Superior temporal gyrus (tissue), 1 donor: ENCODE results near the gene NUP50.

Experiments used
- DNase-seq: peaks from one replicate; pipeline ENCODE4 v3.0.0-alpha.2; 2016; ENCODE audit errors: extremely low spot score

Gene NUP50, protein sequence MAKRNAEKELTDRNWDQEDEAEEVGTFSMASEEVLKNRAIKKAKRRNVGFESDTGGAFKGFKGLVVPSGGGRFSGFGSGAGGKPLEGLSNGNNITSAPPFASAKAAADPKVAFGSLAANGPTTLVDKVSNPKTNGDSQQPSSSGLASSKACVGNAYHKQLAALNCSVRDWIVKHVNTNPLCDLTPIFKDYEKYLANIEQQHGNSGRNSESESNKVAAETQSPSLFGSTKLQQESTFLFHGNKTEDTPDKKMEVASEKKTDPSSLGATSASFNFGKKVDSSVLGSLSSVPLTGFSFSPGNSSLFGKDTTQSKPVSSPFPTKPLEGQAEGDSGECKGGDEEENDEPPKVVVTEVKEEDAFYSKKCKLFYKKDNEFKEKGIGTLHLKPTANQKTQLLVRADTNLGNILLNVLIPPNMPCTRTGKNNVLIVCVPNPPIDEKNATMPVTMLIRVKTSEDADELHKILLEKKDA

DNA sequence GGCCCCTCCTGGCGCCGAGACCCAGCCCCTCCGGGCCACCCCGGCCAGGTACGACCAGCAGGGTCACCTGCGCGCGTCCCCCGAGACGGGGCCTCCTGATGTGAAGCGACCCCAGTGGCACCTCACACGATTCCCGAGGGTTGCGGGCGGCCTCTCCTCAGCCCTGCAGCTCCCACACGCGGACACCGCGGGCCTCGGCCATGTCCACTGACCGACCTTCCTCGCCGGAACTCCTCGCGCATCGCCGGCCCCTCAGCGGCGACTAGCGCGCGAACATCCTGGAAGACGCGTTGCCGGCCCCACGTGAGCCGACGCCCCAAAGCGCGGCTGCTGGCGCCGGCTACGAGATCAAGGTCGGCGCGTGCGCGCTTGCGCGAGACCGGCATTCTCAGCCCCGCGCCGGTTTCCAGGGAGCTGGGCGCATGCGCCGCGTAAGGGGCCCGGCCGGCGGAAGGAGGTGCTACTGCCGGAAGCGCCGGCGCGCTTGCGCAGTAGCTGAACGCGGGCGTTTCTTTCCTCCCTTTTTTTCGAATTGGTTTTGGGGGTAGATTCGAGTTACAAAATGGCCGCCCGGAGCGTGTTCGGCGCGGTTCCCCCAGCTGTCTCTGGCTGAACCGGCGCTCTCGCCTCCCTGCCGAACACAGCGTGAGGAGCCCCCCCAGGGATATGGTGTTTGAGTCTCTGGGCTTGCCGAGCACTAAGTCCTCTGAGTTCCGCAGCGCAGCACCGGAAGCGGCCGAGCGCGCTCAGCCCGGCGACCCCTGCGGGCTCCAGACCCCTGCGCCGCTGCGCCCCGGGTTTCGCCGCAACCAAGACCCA lies at the start of gene NUP50:
NUP50 (plus strand) TSS at position 475 of the 819 bp plus-strand sequence. CDS start 4,253 bp downstream, outside the sequence.
- peak; percentile 96 for DNase-seq

DNA sequence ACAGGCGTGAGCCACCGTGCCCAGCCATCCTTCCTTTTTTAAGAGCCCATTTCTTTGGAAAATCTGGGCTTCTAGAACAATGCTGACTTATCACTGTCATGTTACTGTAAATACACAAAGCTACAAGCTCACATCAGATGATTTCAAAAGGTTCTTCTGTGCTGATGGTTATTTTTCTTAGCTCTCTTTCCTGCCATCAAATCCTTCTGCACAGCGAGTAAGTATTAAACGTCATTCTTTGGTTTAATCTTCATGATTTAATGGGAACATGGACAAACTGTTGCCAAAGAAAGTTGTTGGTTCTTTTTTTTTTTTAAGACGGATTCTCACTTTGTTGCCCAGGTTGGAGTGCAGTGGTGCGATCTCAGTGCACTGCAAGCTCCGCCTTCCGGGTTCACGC lies 43.3 kb upstream of the NUP50 start:
- DNase-seq, result no peak

DNA sequence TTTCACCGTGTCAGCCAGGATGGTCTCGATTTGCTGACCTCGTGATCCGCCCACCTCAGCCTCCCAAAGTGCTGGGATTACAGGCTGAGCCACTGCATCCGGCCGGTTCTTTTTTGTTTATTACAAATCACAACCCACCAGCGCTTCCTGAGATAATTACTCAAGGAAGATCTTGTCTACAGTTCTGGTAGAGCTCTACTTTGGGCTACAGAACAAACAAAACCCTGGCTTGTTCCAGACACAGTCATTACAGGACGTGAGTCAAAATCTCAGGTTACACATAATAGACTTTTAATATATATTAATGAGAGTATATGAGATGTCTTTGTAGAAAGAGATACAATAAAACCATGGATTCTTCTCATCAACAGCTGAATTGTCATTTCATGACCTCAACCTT lies 42.8 kb upstream of the NUP50 start:
- DNase-seq, result no peak

DNA sequence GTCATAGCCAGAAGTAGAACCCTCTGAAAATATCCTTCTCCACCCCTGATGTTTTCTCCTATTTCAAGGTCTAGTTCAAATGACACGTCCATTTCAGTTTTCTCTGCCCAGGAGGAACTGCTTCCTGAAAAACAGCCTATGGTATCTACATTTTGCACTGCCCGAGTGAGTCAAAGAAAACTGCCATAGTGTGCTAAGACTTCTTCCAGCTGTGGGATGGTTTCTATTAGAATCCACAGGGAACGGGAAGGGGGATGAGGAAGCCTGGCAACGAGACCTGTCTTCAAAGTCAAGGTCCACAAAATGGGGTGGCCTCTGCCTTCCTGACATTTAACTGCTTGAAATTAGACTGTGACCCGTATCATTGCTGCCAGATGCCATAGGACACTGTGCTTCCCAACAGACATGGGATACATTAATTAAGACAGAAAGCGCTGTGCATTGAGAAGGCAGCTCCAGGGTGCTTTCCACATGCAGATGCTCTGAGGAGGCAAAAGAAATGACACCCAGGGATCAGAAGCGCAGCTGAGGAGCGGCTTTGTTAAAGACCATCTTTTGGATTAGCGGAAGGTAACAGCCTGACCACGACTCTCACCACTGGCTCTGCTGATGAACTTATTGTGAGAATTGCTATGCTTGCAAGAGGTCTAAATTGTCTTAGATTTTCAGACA lies 39.4 kb upstream of the NUP50 start:
- no peak for DNase-seq

DNA sequence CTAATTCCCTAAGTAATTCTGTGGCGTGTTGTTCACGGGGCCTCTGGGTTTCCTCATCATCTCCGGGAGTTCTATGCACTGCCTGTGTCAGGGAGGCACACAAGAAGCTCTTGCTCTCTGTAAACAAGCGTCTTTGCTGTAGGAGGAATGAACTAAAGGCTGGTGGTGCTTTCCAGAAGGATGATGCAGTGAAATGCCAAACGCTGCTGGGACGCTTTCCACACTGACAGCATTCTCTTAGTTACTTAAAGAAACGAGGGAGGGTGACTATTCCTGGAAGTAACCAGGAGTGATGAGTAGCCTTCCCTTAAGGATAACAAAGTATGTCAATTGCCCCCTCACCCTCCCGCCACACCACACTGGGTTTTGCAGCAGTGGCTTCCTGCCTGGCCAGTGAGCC lies 38.5 kb upstream of the NUP50 start:
- DNase-seq, result peak; percentile 31

DNA sequence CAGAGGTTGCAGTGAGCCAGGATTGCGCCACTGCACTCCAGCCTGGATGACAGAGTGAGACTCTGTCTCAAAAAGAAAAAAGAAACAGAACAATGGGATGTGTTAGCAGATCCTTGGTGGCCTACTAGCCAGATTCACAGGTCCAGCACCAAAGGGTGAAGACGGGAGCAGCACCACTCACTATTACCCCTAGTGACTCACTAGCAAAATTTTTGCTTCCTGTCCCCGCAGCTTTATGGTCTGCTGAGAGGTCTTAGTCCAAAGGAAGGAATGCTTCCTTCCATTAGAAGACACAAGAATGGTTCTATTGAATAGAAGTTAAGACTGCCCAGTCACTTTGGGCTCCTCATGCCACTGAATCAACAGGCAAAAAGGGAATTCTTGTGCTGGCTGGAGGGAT lies 35.9 kb upstream of the NUP50 start:
- DNase-seq, result no peak

DNA sequence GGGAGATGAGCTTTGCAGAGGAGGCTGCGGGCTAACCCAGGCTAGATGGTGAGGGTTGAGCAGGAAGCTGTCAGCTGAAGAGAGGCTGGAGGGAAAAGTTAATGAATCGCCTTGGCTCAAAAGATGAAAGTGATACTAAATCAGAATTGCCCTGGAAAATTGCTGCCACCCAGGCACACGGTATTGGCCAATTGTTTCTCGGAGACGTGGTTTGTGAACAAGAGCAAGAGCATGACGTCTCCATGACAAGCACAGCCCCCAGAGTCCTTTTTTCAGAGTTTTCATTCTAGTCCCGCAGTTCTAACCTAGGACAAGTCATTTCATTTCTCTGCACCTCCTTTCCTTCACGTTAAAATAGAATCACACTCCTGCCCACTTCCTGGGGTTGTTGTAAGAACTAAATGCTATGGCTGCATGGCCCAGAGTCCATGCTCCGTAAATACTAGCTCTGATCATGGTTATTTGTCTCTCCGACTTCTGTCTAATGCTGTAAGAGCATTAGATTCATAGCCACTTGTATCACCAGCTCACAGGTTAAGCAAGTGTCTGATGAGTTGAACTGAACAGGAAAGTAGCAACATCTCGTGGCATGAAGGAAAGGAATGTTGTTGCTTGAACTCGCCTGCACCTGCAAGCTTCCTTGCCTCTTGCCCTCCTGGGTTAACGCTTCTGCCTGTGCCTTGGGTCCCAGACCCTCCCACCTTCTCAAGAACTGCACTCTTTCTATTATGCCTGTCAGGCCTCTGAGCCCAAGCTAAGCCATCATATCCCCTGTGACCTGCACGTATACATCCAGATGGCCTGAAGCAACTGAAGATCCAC lies 33.8 kb upstream of the NUP50 start:
- peak; percentile 13 for DNase-seq

DNA sequence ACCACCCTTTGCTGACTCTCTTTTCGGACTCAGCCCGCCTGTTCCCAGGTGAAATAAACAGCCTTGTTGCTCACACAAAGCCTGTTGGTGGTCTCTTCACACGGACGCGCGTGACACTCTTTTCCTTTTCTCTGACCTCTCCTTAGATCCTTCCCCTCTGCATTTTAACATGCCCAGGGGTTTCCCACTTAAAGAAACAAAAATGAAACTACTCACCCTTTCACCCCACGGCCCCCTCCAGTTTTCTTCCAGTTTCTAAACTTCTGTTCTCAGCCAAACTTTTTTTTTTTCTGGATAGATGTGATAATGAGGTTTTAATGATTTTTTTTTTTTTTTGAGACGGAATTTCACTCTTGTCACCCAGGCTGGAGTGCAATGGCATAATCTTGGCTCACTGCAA lies 32.8 kb upstream of the NUP50 start:
- no peak for DNase-seq

DNA sequence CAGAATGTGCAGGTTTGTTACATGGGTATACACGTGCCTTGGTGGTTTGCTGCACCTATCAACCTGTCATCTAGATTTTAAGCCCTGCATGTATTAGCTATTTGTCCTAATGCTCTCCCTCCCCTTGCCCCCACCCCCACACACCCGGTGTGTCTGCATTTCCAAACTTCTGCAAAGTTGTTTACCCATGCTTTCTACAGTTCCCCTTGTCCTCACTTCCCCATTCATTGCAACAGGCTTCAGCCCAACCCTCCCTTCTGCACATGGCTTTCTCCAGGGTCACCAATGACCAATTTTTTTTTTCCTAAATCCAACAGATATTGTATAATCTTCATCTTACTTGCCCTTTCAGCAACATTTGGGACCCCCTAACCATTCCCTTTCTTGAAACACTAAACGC lies 32.0 kb upstream of the NUP50 start:
- no peak for DNase-seq

DNA sequence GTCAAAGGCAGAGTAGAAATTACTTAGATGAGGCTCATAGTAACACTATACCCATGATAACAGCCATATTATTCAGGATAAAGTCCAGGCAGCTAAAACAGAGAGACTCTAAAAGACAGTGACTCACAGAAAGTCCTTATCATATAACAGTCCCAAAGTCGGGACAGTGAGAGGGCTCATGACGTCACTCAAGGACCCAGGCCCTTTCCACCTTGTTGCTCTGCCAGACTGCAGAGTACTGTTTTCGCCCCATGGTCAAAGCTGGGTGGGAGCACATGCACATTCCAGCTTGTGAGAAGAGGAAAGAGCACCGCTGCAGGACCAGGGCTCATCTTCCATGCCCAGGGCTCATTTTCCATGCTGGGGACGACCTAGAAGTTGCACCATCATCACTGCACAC lies 29.4 kb upstream of the NUP50 start:
- no peak for DNase-seq

DNA sequence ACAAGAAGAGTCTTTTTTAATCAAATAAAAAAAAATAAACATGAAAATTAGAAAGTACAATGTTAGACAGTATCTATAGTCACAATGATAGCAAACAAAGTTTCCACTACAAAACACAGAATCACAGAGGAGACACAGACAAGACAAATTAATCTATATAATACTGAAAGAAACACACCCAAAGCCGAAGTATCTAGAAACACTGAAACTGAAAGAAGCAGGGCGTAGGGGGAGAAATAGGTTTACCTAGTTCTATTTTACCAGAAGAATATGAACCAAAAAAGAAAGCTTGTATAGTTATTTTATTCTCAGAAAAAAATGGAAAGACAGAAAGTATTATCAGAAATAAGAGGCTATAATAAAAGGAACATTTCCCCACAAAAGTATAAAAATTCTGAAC lies 27.1 kb upstream of the NUP50 start:
- DNase-seq, result no peak

DNA sequence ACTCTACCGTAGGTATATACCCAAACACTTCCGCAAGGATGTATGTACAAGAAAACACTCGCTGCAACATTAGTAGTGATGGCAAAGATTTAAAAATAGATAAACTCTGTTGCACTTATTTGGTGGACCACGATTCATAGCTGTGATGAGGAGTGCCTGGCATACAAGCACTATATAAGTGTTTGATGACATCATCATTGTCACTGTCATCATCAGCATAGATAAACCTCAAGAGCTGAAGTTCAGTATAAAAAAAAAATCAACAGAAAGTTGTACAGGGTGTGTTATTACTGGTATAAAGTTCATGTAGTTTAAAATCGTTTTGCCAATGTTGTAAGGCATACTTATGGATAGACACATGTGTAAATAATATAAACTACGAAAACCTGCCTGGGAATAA lies 24.0 kb upstream of the NUP50 start:
- no peak for DNase-seq

DNA sequence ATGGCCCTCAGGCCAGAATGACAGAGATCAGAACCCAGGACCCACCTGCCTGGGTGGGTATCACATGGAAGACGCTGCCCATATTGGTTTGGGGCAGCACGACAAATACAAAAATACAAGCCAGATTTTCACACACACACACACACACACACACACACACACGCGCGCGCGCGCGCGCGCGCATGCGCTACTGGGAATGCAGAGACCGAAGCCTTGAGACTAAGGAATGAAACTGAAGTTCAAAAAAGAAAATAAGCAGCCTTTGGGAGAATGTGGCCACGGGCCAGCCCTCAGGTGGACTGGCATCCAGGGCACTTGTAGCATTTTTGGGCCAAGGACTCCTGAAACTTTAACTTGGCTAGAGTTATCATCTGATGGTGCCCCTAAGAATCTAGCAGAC lies 21.3 kb upstream of the NUP50 start:
- no peak for DNase-seq

DNA sequence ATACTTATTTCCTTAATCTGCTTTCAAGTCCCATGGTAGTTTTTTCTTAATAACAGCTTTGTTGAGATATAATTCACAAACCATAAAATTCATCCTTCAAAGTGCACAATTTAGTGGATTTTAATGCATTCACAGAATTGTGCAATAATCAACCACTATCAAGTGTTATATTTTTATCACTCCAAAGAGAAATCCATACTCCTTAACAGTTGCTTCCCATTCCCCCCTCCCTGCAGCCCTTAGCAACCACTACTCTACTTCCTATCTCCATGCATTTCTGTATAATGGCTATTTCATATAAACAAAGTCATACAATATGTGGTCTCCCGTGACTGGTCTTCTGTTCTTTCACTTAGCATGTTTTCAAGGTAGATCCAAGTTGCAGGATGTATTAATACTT lies 18.8 kb upstream of the NUP50 start:
- DNase-seq, result no peak

DNA sequence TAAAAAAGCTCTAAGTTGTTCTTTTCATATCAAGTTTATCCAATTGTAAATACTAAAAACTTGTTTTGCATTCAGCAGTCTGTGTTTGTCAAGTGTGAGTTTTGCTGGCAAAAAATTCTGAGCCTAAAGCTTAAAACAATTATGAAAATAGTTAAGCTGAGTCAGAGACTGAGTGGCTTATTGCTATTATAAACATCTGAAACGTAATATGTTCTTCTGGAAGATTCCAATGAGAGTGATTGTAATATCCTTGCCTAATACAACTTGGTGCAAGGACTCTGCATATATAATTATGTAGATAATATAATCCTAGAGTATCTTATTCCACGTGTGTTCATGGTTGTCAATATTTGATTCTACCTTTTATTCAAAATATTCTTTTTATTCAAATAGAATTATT lies 14.1 kb upstream of the NUP50 start:
- DNase-seq, result no peak

DNA sequence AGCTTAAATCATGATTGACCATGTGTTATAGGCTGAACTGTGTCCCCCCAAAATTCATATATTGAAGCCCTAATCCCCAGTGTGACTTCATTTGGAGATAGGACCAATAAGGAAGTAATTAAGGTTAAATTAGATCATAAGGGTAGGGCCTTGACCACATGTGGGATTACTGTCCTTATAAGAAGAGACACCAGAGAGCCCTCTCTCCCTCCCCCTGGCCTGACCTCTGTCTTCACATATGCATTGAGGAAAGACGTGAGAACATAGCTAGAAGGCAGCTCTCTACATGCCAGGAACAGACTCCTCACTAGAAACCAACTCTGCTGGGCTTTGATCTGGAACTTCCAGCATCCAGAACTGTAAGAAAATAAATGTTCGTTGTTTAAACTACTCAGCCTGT lies 13.6 kb upstream of the NUP50 start:
- no peak for DNase-seq

DNA sequence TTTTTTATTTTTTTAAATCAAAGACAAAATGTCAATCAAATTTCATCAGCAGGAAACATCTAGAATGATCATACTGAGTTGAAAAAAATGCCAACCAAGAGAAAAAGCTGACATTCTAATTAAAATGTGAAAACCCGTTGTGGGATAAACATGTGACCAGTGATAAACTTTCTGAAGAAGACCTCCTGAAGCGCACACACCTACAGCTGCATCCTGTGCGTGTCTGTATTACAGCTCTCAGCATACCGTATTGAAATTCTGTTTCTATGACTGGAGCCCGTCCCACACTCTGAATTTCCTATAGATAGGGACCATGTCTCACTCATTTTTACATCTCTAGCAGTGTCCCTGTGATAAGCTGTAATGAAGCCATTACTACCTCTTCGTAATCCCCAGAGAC lies 12.2 kb upstream of the NUP50 start:
- no peak for DNase-seq

DNA sequence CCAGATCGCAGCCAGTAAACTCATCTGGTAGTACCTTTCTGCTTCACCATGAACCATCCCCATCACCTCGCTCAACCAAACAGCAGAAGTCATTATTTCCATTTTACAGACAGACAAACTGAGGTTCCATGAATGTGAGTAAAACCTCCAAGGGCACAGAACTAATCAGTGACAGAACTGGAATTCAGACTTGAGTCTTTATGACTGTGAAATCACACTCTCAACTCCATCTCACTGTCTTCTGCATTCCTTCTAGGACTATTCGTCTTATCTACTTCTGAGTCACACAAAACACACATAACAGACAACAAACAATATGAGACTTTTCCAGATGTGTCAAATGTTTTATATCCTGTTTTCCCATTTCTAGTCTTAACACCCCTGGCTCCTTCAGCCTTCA lies 9.3 kb upstream of the NUP50 start:
- DNase-seq, result no peak

DNA sequence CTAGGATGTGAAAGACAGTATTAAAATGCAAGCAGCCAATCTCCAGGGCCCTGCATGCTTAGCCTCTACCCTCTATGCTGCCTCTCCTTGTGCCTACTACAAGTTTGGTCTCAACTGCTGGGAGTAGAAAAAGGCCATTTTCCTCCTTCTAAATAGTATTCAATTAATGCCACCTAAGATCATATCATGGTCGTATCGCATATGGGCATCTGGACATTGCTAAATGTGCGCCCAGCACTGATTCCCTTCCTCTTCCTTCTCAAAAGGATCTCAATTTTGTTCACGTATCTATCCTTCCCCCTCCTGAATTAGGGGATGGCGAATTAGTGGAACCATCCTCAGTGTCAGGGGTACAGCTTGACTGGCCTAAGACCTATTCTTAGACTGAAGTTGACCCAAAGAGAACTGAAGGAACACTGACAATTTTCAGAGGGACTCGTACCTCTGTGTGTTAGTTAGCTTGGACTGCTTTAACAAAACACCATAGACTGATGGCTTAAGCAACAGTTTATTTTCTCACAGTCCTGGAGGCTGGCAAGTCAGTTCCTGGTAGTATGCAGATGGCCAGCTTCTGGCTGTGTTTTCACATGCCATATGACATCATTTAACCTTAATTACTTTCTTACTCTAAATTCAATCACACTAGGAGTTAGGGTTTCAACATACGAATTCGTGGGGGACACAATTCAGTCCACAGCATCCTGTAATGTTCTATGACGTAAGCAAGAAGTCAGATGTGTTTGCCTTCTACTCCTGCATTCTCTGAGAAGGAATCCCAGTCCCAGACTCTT lies 8.5 kb upstream of the NUP50 start:
- DNase-seq, result no peak

DNA sequence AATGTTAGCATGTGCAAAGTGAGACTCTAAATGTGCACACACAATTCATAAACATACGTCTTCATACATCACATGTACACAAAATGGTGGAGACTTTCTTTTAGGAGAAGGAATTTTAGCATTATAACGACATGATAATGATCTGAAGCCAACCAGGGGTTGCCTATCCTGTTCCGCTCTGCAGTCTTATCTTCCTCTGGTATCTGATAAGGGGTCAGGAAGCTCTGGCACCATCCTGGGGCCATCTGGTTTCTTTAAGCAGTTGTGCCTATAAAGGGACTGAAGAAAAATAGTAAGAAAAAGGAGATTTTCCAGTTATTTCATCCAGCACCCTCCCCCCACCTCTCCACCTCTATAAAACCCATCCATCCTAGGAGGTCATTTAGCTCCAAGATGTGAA lies 5.8 kb upstream of the NUP50 start:
- no peak for DNase-seq
